DMS53 (cell line): Measurements from ENCODE around the gene NOTUM.
A peak's percentile ranks its signal among the peaks of the same experiment; 100 is the strongest.
"Not testable (repeated sequence)": the region's sequence is repeated elsewhere in the genome, so short reads cannot be mapped to it uniquely, and the experiment has no call there.

ENCODE experiments used
- DNase-seq: peaks from one replicate; lab custom pipeline; 2025; lab: John Stamatoyannopoulos, UW

The NOTUM gene

GRCh38 chr17:81957691-81958432 is 3.1 kb downstream of the NOTUM start:
- no peak for DNase-seq

DNA sequence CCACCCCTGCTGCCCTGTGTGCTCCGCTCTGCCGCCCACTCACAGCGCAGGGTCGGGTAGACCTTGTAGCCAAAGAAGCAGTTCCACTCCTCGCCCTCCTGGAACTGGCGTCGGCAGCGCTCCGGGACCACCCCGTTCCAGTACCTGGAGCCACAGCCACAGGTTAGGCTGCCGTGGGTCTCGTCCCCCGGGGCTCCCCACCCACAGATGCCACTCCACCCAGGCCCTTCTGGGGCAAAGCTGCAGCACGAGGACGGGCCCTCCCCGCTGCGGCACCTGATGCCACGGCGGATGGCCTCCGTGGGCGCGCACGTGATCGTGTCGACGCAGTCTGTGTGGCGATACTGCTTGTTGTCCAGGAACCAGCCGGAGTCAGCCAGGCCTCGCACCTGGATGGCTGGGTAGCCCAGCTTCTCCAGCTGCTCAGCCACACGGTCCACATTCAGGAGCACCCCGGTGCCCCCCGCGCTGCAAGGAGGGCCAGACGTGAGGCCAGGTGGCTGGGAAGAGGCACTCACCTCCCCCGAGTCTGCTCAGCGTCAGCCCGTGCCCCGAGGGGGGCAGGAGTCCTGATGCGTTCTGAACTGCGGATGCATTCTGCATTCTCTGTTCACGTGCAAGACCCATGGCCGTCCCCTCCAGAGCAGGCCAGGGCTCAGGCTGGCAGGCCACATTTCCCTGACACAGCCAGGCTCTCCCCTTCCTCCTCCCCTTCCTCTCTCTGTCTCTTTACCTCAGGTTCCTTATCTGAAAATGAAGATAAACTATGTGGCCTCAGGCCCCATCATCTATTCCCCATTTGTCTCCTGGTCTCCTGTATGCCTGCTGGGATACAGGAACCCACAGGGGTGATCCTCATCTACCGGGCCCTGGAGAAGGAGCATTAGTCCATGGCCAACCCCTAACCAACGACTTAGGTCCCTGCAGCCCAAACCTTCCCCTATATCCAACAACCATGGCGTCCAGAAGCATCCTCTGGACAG is 4.1 kb downstream of the NOTUM start:
- no peak for DNase-seq

DNA sequence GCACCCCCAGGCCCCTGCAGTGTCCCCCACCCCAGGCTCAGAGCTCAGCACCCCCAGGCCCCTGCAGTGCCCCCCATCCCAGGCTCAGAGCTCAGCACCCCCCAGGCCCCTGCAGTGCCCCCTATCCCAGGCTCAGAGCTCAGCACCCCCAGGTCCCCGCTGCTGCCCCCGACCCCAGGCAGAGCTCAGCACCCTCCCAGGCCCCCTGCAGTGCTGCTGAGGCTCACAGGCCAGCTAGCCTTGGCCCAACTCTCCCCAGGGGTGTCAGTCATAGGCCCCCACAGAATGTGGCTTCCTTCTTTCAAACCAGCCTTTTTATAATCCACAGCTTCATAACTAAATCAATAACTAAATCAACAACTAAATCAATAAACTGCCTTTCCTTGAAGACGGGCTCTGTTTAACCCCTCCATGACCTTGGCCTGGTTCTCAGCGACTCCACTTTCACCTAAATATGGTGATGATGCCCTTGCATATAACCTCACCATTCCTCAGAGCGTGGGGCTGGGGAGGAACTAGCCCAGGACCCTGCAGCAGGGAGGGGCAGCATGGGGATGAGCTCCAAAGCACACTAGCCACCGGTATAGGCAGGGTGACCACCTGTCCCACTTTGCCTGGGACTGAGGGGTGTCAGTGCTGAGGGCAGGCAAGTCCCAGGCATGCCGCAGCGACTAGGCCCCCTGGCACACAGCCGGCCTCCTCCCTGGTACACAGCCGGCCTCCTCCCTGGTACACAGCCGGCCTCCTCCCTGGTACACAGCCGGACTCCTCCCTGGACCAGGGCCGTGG is 5.0 kb downstream of the NOTUM start:
- no peak for DNase-seq

GRCh38 chr17:81955058-81955681 is 5.8 kb downstream of the NOTUM start:
- no peak for DNase-seq

DNA sequence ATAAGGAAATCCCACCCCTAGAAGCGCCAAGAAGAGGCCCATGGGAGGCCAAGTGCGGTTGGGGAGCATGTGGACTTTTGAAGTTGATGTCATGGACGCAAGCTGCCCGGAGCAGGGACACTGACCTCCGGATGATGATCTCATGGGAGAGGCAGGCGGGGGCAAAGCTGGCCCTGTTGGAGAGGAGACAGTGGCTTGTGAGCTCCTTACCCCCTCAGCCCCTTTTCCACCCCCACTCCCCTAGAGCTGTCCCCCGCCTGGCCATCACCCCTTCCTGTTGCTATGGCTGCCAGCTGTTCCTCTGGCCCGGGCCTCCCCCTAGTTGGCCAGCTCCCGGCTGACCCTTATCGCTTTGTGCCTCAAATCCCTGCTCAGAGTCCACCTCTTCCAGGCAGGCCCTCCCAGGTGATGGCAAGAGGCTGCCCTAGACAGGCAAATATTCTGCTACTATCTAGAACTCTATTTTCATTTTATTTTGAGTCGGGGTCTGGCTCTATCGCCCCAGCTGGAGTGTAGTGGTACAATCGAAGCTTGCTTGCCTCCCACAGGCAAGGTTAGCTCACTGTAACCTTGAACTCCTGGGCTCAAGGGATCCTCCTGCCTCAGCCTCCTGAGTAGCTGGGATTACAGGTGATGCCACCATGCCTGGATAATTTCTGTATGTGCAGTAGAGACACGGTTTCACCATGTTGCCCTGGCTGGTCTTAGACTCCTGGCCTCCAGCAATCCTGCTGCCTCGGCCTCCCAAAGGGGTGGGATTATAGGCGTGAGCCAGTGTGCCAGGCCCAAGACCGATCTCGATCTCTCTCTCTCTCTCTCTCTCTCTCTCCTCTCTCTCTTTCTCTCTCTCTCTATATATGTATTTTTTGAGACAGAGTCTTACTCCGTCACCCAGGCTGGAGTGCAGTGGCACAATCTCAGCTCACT is 6.6 kb downstream of the NOTUM start:
- DNase-seq = no peak

GRCh38 chr17:81953443-81953842 is 7.5 kb downstream of the NOTUM start:
- DNase-seq = not testable (repeated sequence)

DNA sequence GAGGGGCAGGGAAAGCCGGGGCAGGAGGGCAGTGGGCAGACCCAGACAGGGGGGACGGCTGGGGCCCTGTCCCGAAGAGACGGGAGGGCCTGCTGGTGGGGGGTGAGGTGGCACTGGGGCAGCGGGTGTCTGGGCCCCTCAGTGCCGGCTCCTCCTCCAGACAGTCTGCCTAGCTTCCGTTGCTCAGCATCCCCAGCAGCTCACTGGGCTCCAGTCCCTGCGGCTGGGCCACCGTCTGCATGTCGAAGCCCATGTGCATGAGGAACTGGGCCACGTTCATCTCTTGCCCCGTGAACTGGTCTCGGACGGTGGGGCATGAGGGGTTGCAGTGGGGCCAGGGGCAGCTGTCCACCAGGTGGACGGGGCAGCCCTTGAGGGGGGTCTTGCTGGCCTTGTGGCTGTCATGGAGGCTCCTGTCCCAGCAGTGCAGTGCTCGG is 8.2 kb downstream of the NOTUM start:
- no peak for DNase-seq

- DNase-seq = no peak
Measured at GRCh38 chr17:81951785-81952684, 9.0 kb downstream of the NOTUM start.

DNA sequence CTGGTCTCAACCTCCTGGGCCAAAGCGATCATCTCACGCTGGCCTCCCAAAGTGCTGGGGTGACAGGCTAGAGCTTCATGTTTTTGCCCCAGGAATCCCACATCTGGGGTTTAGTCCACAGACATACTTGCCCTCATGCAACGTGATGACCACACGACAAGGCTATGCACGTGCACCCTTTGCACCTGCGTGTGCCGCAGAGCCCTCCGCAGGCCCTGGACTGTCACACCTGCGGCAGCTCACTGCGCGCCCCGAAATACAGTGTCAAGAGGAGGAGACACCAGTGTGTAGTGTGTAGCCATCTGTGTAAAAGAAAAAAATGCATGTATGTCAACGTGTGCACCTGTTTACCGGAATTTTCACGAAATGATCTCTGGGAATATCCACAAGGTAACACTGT is 10.5 kb downstream of the NOTUM start:
- DNase-seq = no peak

DNA sequence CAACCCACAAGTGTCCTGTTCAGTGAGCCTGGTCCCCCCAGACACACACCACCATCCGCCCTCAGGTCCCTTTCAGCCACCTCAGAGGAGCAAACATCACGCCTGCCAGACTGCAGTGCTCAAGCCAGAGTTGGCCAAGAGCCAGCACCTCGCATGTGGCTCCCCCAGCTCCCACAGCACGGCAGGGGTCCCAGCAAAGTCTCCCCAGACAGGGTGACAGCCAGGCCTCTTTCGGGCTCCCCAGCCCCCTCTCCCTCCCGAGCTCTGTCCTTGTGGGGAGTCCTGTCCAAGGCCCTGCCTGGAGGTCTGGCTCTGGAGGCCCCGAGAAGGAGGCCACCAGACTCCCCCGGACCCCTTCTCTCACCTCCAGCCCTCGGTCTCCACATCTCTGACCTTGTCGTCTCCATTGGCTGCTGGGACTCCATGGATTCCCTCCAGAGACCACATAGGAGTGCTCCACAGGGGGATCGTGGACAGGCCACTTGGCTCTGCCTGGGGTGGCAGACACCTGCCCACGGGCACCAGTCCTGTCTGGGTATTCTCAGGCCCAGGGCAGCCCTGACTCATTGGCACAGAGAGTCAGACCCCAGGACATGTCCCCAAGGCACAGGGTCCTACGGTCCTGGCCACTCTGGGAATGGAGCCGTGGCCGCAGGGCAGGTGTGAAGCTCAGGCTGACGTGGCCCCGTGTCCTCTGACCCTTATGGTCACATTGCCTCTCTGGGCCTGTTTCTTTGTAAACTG is 12.2 kb downstream of the NOTUM start:
- DNase-seq = no peak

DNA sequence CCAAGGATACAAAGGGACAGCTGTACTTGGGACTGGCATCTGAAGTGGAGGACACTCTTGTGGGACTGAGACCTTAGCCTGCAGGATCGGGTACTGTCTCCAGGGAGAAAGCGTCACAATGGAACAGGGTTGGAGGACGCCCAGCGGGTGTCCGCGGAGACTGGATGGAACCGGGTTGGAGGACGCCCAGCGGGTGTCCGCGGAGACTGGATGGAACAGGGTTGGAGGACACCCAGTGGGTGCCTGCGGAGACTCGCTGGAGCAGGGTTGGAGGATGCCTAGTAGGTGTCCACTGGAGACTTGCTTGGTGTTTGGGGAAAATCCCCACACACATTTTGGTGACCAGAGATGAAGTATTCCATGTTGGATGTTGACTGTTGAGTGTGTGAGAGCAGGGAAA is 13.8 kb downstream of the NOTUM start, which contains the start of gene MYADML2:
TSS of gene MYADML2 (minus strand) at position 45 of the 400 bp plus-strand sequence. CDS start 5,492 bp downstream, outside the sequence.
- no peak for DNase-seq

GRCh38 chr17:81944858-81945257 is 16.1 kb downstream of the NOTUM start:
- DNase-seq = no peak

- DNase-seq = no peak
Measured at GRCh38 chr17:81942167-81942553, 18.8 kb downstream of the NOTUM start.

GRCh38 chr17:81941484-81942166 is 19.4 kb downstream of the NOTUM start:
- DNase-seq = peak; percentile 49

GRCh38 chr17:81940538-81941483 is 20.2 kb downstream of the NOTUM start:
- DNase-seq = no peak

GRCh38 chr17:81939881-81940385 is 21.1 kb downstream of the NOTUM start:
- DNase-seq = no peak

- DNase-seq = no peak
Measured at GRCh38 chr17:81939218-81939617, 21.8 kb downstream of the NOTUM start.
